Right lobe of liver (tissue), 6 donors: ENCODE measurements around the gene TMEM176A. TPM values are rescaled to one million over a fixed set of nuclear protein-coding genes. Genes with fewer than 3 reads are reported as not detected.

Experiments
- ATAC-seq, 4 donors: fragments of 200-7000 bp; cut with Tn5 transposase; one replicate each; pipeline ENCODE4 v1.9.1; 2020; ENCODE audit warnings: mild to moderate bottlenecking in 4 of 4, moderate library complexity in 4 of 4
- DNase-seq, 3 donors: peaks; one replicate each; pipeline ENCODE4 v3.0.0-alpha.2; 2020
- H3K27ac ChIP-seq, 3 donors: fragments of 200-600 bp; one replicate each; pipeline ENCODE4 v1.8.0; 2022
- H3K27me3 ChIP-seq, 2 donors: fragments of 200-600 bp; one replicate each; pipeline ENCODE4 v1.8.0; 2022
- H3K36me3 ChIP-seq, 4 donors: fragments of 200-600 bp; sonication (generic) in 1 of 4; one replicate each; pipeline versions ENCODE4 v1.5.1 to v1.8.0; 2017 to 2022; ENCODE audit warnings: control low read depth in 1 of 4
- H3K4me1 ChIP-seq, 4 donors: fragments of 200-600 bp; sonication (generic) in 1 of 4; one replicate each; pipeline versions ENCODE4 v1.5.1 to v1.8.0; 2017 to 2022; ENCODE audit warnings: control low read depth in 1 of 4
- H3K4me3 ChIP-seq, 3 donors: fragments of 200-600 bp; one replicate each; pipeline ENCODE4 v1.8.0; 2022
- H3K9me3 ChIP-seq, 4 donors: fragments of 200-600 bp; sonication (generic) in 1 of 4; one replicate each; pipeline versions ENCODE4 v1.5.1 to v1.8.0; 2017 to 2022; ENCODE audit warnings: control low read depth in 1 of 4
- CTCF ChIP-seq, 4 donors: fragments of 200-600 bp in 3 of 4; fragments of 450-650 bp in 1 of 4; IDR thresholded peaks; one replicate each; pipeline versions ENCODE4 v1.5.1 to v1.8.0; 2016 to 2022; ENCODE audit warnings: antibody characterized with exemption in 4 of 4, mild to moderate bottlenecking in 2 of 4
- POLR2A ChIP-seq: fragments of 450-650 bp; IDR thresholded peaks from one replicate; pipeline ENCODE4 v1.6.1; 2017; ENCODE audit warnings: antibody characterized with exemption, mild to moderate bottlenecking
- WGBS: methylation state at CpG from one replicate; pipeline ENCODE4 v1.1.6; 2018; ENCODE audit warnings: low coverage, low lambda C conversion rate; ENCODE audit not compliant: insufficient coverage; ENCODE audit errors: missing lambda C conversion rate; 5-methylcytosine and 5-hydroxymethylcytosine counted together
- intact Hi-C, 2 donors: fragments of 100-400 bp; cut with DNase I; formaldehyde crosslinking; loops; one replicate each; pipeline versions ENCODE4 v1.11.2 to v1.14.1; 2022
- total RNA-seq, 6 experiments: library from RNA; depleted of rRNA in 2 of 6; stranded (reverse); fragments of >200 nt in 2 of 6; fragmentation: NEBNext Ultra II Directional in 3 of 6; extraction: Animal tissue kit (Norgen Biotek cat#: 25700) in 3 of 6; gene quantifications; one replicate each; pipeline versions ENCODE4 v1.1.0 to v1.2.4, GENCODE V29; 2016 to 2023
- donor health status: DM: no; HTN: yes; CAD: no.
- donor health status: DM: no; HTN: no; CAD: no.
- donor health status: DM: no; HTN: no; CAD: no.
- donor health status: DM: no; HTN: yes; CAD: no.
- donor health status: DM: no; HTN: yes; CAD: no.

TMEM176A gene
- total RNA-seq, 6 experiments from 2014 or later = 441 to 1,033 (median 702) TPM

DNA sequence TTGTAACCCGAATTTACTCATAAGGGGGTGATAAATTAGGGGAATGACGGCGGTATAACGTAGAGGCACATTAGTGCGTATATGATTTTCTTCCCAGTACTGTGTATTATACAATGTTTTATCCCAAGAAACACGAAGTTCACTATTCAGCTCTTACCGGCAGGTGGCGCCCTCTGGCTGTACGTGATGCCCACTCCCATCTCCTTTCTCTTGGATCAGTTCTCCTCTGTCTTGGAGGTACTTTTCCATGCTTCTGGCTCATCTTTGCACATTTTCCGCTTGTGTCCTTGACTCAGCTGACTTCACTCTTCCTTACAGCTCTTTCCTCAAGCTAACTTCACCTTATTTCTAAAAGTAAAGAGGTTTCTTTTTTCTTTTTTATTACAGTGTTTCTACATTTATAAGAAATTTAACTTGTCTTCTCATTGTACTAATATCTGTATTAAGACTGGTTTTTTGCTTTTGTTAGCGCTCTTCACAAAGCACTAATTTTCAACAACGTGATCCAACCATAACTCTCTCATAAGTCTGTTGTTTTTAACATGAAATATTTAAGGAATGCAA lies 21.7 kb upstream of the TMEM176A start:
- WGBS = 2% methylated on average over 12 of the region's 12 CpGs
- Histone ChIP-seq H3K27me3 (no peaks in the 10 kb centered on the region), H3K36me3 (no peaks in the 10 kb centered on the region), H3K4me3 (peak overlapping the region; percentile 12 to 24 (median 14)), H3K4me1 (peaks cover 0 to 72% (median 23%) of the 10 kb centered on the region in 4 donors), H3K27ac (peak overlapping the region; percentile 66 to 86 (median 66)), H3K9me3 (no peaks in the 10 kb centered on the region)
- ATAC-seq = peak; percentile 79 to 91 (median 81)
- TF ChIP-seq CTCF (IDR thresholded peaks at IDR 0.05) (peak; percentile 89 to 93 (median 90)), POLR2A (no peak)
- DNase-seq = peak; percentile 88 to 91 (median 89)
- intact Hi-C loops = no loop called here

- 22% methylated on average over 3 of the region's 3 CpGs for WGBS
- H3K4me1 ChIP-seq = peaks cover 0 to 85% (median 28%) of the 10 kb centered on the region in 4 donors
- TF ChIP-seq CTCF (IDR thresholded peaks at IDR 0.05) (no peak), POLR2A (no peak)
- intact Hi-C loops = no loop called here
- no peaks in the 10 kb centered on the region for H3K27me3 ChIP-seq
- peak in 2 of 4 donors; percentile 5 to 7 for ATAC-seq
- no peaks in the 10 kb centered on the region for H3K36me3 ChIP-seq
- peak overlapping the region in 1 of 3 donors; percentile 9 for H3K4me3 ChIP-seq
- peak overlapping the region; percentile 41 to 84 (median 74) for H3K27ac ChIP-seq
- H3K9me3 ChIP-seq = no peaks in the 10 kb centered on the region
- DNase-seq = no peak
Measured at GRCh38 chr7:150780292-150780691, 20.3 kb upstream of the TMEM176A start.

- H3K9me3 ChIP-seq = no peaks in the 10 kb centered on the region
- H3K4me3 ChIP-seq = no peak overlapping the region
- peaks cover 0 to 88% (median 28%) of the 10 kb centered on the region in 4 donors for H3K4me1 ChIP-seq
- ATAC-seq (peak in 2 of 4 donors; percentile 2), DNase-seq (no peak)
- H3K27me3 ChIP-seq = no peaks in the 10 kb centered on the region
- H3K36me3 ChIP-seq = no peaks in the 10 kb centered on the region
- intact Hi-C loops = no loop called here
- no peak for TF ChIP-seq CTCF (IDR thresholded peaks at IDR 0.05)
- H3K27ac ChIP-seq = peak overlapping the region; percentile 41 to 84 (median 74)
- WGBS = 3% methylated on average over 3 of the region's 3 CpGs
Measured at GRCh38 chr7:150781103-150781502, 19.5 kb upstream of the TMEM176A start.

- TF ChIP-seq POLR2A (no peak), CTCF (IDR thresholded peaks at IDR 0.05) (no peak)
- intact Hi-C loops = no loop called here
- DNase-seq (no peak), ATAC-seq (no peak)
- H3K4me3 ChIP-seq = no peak overlapping the region
- no peaks in the 10 kb centered on the region for H3K36me3 ChIP-seq
- peak overlapping the region in 1 of 3 donors; percentile 84 for H3K27ac ChIP-seq
- H3K27me3 ChIP-seq = no peaks in the 10 kb centered on the region
- H3K4me1 ChIP-seq = peaks cover 0 to 87% (median 24%) of the 10 kb centered on the region in 4 donors
- H3K9me3 ChIP-seq = no peaks in the 10 kb centered on the region
- WGBS = 100% methylated on average over 1 of the region's 2 CpGs
Measured at GRCh38 chr7:150781961-150782360, 18.6 kb upstream of the TMEM176A start.
